Measurements from ENCODE around the gene YY1. TPM values are rescaled to one million over a fixed set of nuclear protein-coding genes. Genes with fewer than 3 reads are reported as not detected.

YY1 gene
- total and polyA plus RNA-seq, 2 of the 8 experiments (the other 6 are each of a cell fraction or from before 2014, with no cell fraction given), result 26.4 to 106 TPM

GRCh38 chr14:100323121-100323941, 84.4 kb downstream of the YY1 start, which contains the start of gene SLC25A47 (continued):
- TF ChIP-seq CTCF (IDR thresholded peaks at IDR 0.05; ENCODE audit: control extremely low read depth in 1 of 3, insufficient read depth in 1 of 3, low read depth in 1 of 3, low read length in 3 of 3), result no peak
- no peak for TF ChIP-seq ATF2 (IDR thresholded peaks at IDR 0.05; ENCODE audit: low read length)
- TF ChIP-seq BACH1 (IDR thresholded peaks at IDR 0.05; ENCODE audit: low read length), result no peak
- no peak for TF ChIP-seq TBP (IDR thresholded peaks at IDR 0.05; ENCODE audit: low read depth, low read length)
- TF ChIP-seq POLR2A (IDR thresholded peaks at IDR 0.05; ENCODE audit: control extremely low read depth in 1 of 2, low read depth in 2 of 2, low read length in 2 of 2), result no peak
- TF ChIP-seq NANOG (IDR thresholded peaks at IDR 0.05; ENCODE audit: insufficient read depth, low read depth, low read length, poor library complexity, severe bottlenecking), result no peak
- no peak for TF ChIP-seq SIN3A (conservative IDR thresholded peaks at IDR 0.05 in 1 of 2, IDR thresholded peaks at IDR 0.05 in 1 of 2; ENCODE audit: low read depth in 1 of 2, low read length in 2 of 2)
